ENCODE results near the gene PFN2. TPM values are rescaled to one million over a fixed set of nuclear protein-coding genes. Genes with fewer than 3 reads are reported as not detected.

PFN2 gene
- total RNA-seq, 1 donor from 2014 or later: 179 TPM

GRCh38 chr3:149959443-149959842, 11.3 kb downstream of the PFN2 start:
- Histone ChIP-seq H3K79me2 (ENCODE audit: insufficient read depth, low read length) (peaks cover 82% of the 10 kb centered on the region), H3K27me3 (ENCODE audit: insufficient read depth, low read length) (no peaks in the 10 kb centered on the region), H3K9me3 (ENCODE audit: insufficient read depth, low read depth, low read length) (no peaks in the 10 kb centered on the region), H3K9ac (ENCODE audit: low read length) (no peak overlapping the region), H3K4me3 (ENCODE audit: insufficient read depth, low read depth, low read length) (no peak overlapping the region), H2AFZ (ENCODE audit: low read depth, low read length) (no peak overlapping the region), H3K27ac (ENCODE audit: low read depth, low read length) (no peak overlapping the region), H3K36me3 (ENCODE audit: insufficient read depth, low read length) (peaks cover 18% of the 10 kb centered on the region), H4K20me1 (ENCODE audit: insufficient read depth, low read length) (peaks cover 33% of the 10 kb centered on the region), H3K4me1 (ENCODE audit: insufficient read depth, low read length) (no peaks in the 10 kb centered on the region), H3K4me2 (ENCODE audit: low read length) (no peak overlapping the region)
- Mint-ChIP-seq H3K4me1 (ENCODE audit: low read depth, unreplicated experiment) (peaks cover 13% of the 10 kb centered on the region), H3K9me3 (ENCODE audit: unreplicated experiment) (no peaks in the 10 kb centered on the region), H3K27ac (ENCODE audit: unreplicated experiment) (no peak overlapping the region), H3K27me3 (ENCODE audit: low read depth, unreplicated experiment) (no peaks in the 10 kb centered on the region), H3K4me3 (ENCODE audit: unreplicated experiment) (no peak overlapping the region), H3K36me3 (ENCODE audit: low read depth, unreplicated experiment) (peaks cover 7% of the 10 kb centered on the region)
- no peak for FAIRE-seq
- TF ChIP-seq EZH2 (IDR thresholded peaks at IDR 0.05; ENCODE audit: insufficient read depth, low read length) (no peak), CTCF (IDR thresholded peaks at IDR 0.05; ENCODE audit: insufficient read depth, low read depth, low read length) (no peak)
- no peak for DNase-seq (ENCODE audit: low read depth)

DNA sequence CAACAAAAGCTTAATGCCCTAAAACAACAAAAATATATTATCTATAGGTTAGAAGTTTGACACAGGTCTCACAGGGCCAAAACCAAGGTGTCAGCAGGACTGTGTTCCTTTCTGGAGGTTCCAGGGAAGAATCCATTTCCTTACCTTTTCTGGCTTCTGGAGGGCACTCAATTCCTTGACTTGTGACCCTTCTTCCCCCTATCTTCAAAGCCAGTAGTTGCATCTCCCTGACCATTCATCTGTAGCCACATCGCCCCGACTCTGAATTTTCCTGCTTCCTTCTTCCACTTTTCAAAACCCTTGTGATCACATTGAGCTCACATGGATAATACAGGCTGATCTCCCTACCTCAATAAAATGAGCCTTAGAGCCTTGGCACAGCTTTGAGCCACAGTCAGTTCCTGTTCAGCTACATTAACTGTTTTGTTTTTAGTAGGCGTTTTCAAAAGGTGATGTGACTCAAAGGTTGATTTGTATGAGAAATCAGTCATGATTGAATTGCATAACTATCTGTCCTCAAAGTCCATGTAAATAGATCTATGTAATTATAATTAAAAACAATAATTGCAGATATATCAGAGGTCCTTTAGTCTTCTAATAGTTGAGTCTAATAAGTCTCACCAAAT, 12.4 kb downstream of the PFN2 start:
- Mint-ChIP-seq H3K27ac (ENCODE audit: unreplicated experiment) (no peak overlapping the region), H3K4me1 (ENCODE audit: low read depth, unreplicated experiment) (peaks cover 5% of the 10 kb centered on the region), H3K27me3 (ENCODE audit: low read depth, unreplicated experiment) (no peaks in the 10 kb centered on the region), H3K4me3 (ENCODE audit: unreplicated experiment) (no peak overlapping the region), H3K36me3 (ENCODE audit: low read depth, unreplicated experiment) (peaks cover 7% of the 10 kb centered on the region), H3K9me3 (ENCODE audit: unreplicated experiment) (no peaks in the 10 kb centered on the region)
- Histone ChIP-seq H3K9me3 (ENCODE audit: insufficient read depth, low read depth, low read length) (no peaks in the 10 kb centered on the region), H3K36me3 (ENCODE audit: insufficient read depth, low read length) (peaks cover 11% of the 10 kb centered on the region), H2AFZ (ENCODE audit: low read depth, low read length) (no peak overlapping the region), H3K9ac (ENCODE audit: low read length) (no peak overlapping the region), H3K79me2 (ENCODE audit: insufficient read depth, low read length) (peaks cover 72% of the 10 kb centered on the region), H3K27me3 (ENCODE audit: insufficient read depth, low read length) (no peaks in the 10 kb centered on the region), H4K20me1 (ENCODE audit: insufficient read depth, low read length) (peaks cover 21% of the 10 kb centered on the region), H3K4me3 (ENCODE audit: insufficient read depth, low read depth, low read length) (no peak overlapping the region), H3K27ac (ENCODE audit: low read depth, low read length) (no peak overlapping the region), H3K4me1 (ENCODE audit: insufficient read depth, low read length) (no peaks in the 10 kb centered on the region), H3K4me2 (ENCODE audit: low read length) (no peak overlapping the region)
- TF ChIP-seq EZH2 (IDR thresholded peaks at IDR 0.05; ENCODE audit: insufficient read depth, low read length) (no peak), CTCF (IDR thresholded peaks at IDR 0.05; ENCODE audit: insufficient read depth, low read depth, low read length) (no peak)
- DNase-seq (ENCODE audit: low read depth): no peak
- no peak for FAIRE-seq

- Histone ChIP-seq H3K9me3 (ENCODE audit: insufficient read depth, low read depth, low read length) (no peaks in the 10 kb centered on the region), H3K36me3 (ENCODE audit: insufficient read depth, low read length) (peaks cover 11% of the 10 kb centered on the region), H3K27me3 (ENCODE audit: insufficient read depth, low read length) (no peaks in the 10 kb centered on the region), H3K4me2 (ENCODE audit: low read length) (no peak overlapping the region), H3K27ac (ENCODE audit: low read depth, low read length) (no peak overlapping the region), H3K79me2 (ENCODE audit: insufficient read depth, low read length) (peaks cover 65% of the 10 kb centered on the region), H3K4me1 (ENCODE audit: insufficient read depth, low read length) (no peaks in the 10 kb centered on the region), H3K4me3 (ENCODE audit: insufficient read depth, low read depth, low read length) (no peak overlapping the region), H3K9ac (ENCODE audit: low read length) (no peak overlapping the region), H2AFZ (ENCODE audit: low read depth, low read length) (no peak overlapping the region), H4K20me1 (ENCODE audit: insufficient read depth, low read length) (peaks cover 19% of the 10 kb centered on the region)
- H3K27ac Mint-ChIP-seq (ENCODE audit: unreplicated experiment): no peak overlapping the region
- no peak for FAIRE-seq
- no peaks in the 10 kb centered on the region for H3K9me3 Mint-ChIP-seq (ENCODE audit: unreplicated experiment)
- H3K27me3 Mint-ChIP-seq (ENCODE audit: low read depth, unreplicated experiment): no peaks in the 10 kb centered on the region
- TF ChIP-seq EZH2 (IDR thresholded peaks at IDR 0.05; ENCODE audit: insufficient read depth, low read length): no peak
- no peak for TF ChIP-seq CTCF (IDR thresholded peaks at IDR 0.05; ENCODE audit: insufficient read depth, low read depth, low read length)
- peaks cover 7% of the 10 kb centered on the region for H3K36me3 Mint-ChIP-seq (ENCODE audit: low read depth, unreplicated experiment)
- no peak for DNase-seq (ENCODE audit: low read depth)
- no peak overlapping the region for H3K4me3 Mint-ChIP-seq (ENCODE audit: unreplicated experiment)
- H3K4me1 Mint-ChIP-seq (ENCODE audit: low read depth, unreplicated experiment): peaks cover 5% of the 10 kb centered on the region
These were observed 13.2 kb downstream of the PFN2 start for GRCh38 chr3:149957361-149958125.

Data from astrocyte (in vitro differentiated cells and primary cell).